K562 (cell line): ENCODE data around the gene SMARCA4. TPM values are rescaled to one million over a fixed set of nuclear protein-coding genes. Genes with fewer than 3 reads are reported as not detected.

Experiments used
- CHAMP1 ChIP-seq: fragments of 450-650 bp; IDR thresholded peaks from 2 replicates; pipeline ENCODE4 v1.6.1; 2016; ENCODE audit warnings: mild to moderate bottlenecking
- FUS ChIP-seq: fragments of 200-400 bp; formaldehyde crosslinking; optimal IDR thresholded peaks from 2 replicates; pipeline ENCODE3; 2017; ENCODE audit warnings: low read depth, low read length
- PML ChIP-seq: IDR thresholded peaks from 2 replicates; pipeline ENCODE4 v1.6.1; 2012; ENCODE audit warnings: low read length, inconsistent platforms
- POLR2H ChIP-seq: IDR thresholded peaks from 2 replicates; pipeline ENCODE4 v1.6.1; 2016; ENCODE audit warnings: missing genetic modification characterization, low read depth, mild to moderate bottlenecking, control low read depth, missing compliant biosample characterization, moderate library complexity
- RBFOX2 ChIP-seq: fragments of 200-400 bp; formaldehyde crosslinking; IDR thresholded peaks from 2 replicates; pipeline ENCODE4 v1.6.1; 2017; ENCODE audit warnings: low read depth, mild to moderate bottlenecking, low read length, moderate library complexity
- RFX1 ChIP-seq: fragments of 450-650 bp; IDR thresholded peaks from 2 replicates; pipeline ENCODE4 v1.6.1; 2016; ENCODE audit warnings: mild to moderate bottlenecking, moderate library complexity
- SUPT5H ChIP-seq: fragments of 450-650 bp; IDR thresholded peaks from 2 replicates; pipeline ENCODE4 v1.6.1; 2016
- USF1 ChIP-seq: sonication (generic); formaldehyde crosslinking; IDR thresholded peaks from 2 replicates; pipeline ENCODE4 v1.9.0; 2022; ENCODE audit warnings: mild to moderate bottlenecking, missing genetic modification reagents
- ZBTB7A ChIP-seq: IDR thresholded peaks from 2 replicates; pipeline ENCODE4 v1.6.1; 2011; ENCODE audit warnings: low read depth, mild to moderate bottlenecking, low read length, moderate library complexity, borderline replicate concordance; ENCODE audit not compliant: control insufficient read depth
- ZNF121 ChIP-seq: sonication (generic); formaldehyde crosslinking; conservative IDR thresholded peaks from 2 replicates; pipeline ENCODE4 v1.8.0; 2022; ENCODE audit warnings: missing genetic modification reagents
- polyA plus RNA-seq, 8 experiments: library from polyadenylated mRNA; depleted of rRNA in 4 of 8; stranded (reverse) in 5 of 8; unstranded in 3 of 8; fragments of >200 nt; fragmentation: Nextera tagmentation in 2 of 8; fragmentation: Illumina TruSeq in 1 of 8; extraction: Ambion mirVana in 2 of 8; extraction: Trizol in 1 of 8; gene quantifications; 2 replicates each; pipeline versions ENCODE4 v1.2.1 to v1.2.3, GENCODE V29; 2011 to 2014; ENCODE audit warnings: inconsistent platforms in 1 of 8, missing spikeins in 1 of 8
- total RNA-seq, 7 experiments: library from RNA; depleted of rRNA in 6 of 7; stranded (reverse); fragments of >200 nt in 6 of 7; fragmentation: Illumina TruSeq in 2 of 7; extraction: Trizol in 2 of 7; gene quantifications; 2 replicates each; pipeline versions ENCODE4 v1.2.1 to v1.2.3, GENCODE V29; 2011 to 2021; ENCODE audit warnings: low replicate concordance in 1 of 7
- TF ChIP-seq, protein P1 (sequence below), 2 experiments: IDR thresholded peaks; 2 replicates each; pipeline ENCODE4 v1.6.1; 2011; ENCODE audit warnings: borderline replicate concordance in 1 of 2, control low read depth in 1 of 2, low read depth in 1 of 2, low read length in 1 of 2, mild to moderate bottlenecking in 1 of 2, mixed read lengths in 1 of 2, moderate library complexity in 1 of 2; ENCODE audit not compliant: insufficient read depth in 1 of 2, insufficient read length in 1 of 2, poor library complexity in 1 of 2, severe bottlenecking in 1 of 2; ENCODE audit errors: extremely low read depth in 1 of 2
- TF ChIP-seq, protein P2 (sequence below), 2 experiments: fragments of 450-650 bp; conservative IDR thresholded peaks; 2 replicates each; pipeline ENCODE4 v1.6.1; 2017; ENCODE audit warnings: mild to moderate bottlenecking in 2 of 2, moderate library complexity in 2 of 2
- TF ChIP-seq, protein P3 (sequence below): fragments of 200-400 bp; formaldehyde crosslinking; IDR thresholded peaks from 2 replicates; pipeline ENCODE4 v1.6.1; 2017; ENCODE audit warnings: mild to moderate bottlenecking, low read depth, low read length, moderate library complexity
- TF ChIP-seq, protein P4 (sequence below), 2 experiments: fragments of 450-650 bp in 1 of 2; IDR thresholded peaks; 2 replicates each; pipeline ENCODE4 v1.6.1; 2011 to 2017; ENCODE audit warnings: low read depth in 2 of 2, antibody characterized with exemption in 1 of 2, borderline replicate concordance in 1 of 2, low read length in 1 of 2, mild to moderate bottlenecking in 1 of 2, mixed read lengths in 1 of 2; ENCODE audit not compliant: control insufficient read depth in 1 of 2

SMARCA4 gene
- total and polyA plus RNA-seq, 9 of the 15 experiments (the other 6 are each of a cell fraction or from before 2014, with no cell fraction given), result 19.3 to 207 (median 52.1) TPM

- TF ChIP-seq ZBTB7A, result no peak; the same call in 1 of the 2 replicates
- TF ChIP-seq RBFOX2, result peak; percentile 84
- TF ChIP-seq ZNF121, result no peak
- TF ChIP-seq, protein P1, sequence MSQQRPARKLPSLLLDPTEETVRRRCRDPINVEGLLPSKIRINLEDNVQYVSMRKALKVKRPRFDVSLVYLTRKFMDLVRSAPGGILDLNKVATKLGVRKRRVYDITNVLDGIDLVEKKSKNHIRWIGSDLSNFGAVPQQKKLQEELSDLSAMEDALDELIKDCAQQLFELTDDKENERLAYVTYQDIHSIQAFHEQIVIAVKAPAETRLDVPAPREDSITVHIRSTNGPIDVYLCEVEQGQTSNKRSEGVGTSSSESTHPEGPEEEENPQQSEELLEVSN (IDR thresholded peaks at IDR 0.05; ENCODE audit: borderline replicate concordance in 1 of 2, extremely low read depth in 1 of 2, insufficient read depth in 1 of 2, insufficient read length in 1 of 2, low read depth in 1 of 2, low read length in 1 of 2, poor library complexity in 1 of 2, severe bottlenecking in 1 of 2), result no peak
- TF ChIP-seq, protein P2, sequence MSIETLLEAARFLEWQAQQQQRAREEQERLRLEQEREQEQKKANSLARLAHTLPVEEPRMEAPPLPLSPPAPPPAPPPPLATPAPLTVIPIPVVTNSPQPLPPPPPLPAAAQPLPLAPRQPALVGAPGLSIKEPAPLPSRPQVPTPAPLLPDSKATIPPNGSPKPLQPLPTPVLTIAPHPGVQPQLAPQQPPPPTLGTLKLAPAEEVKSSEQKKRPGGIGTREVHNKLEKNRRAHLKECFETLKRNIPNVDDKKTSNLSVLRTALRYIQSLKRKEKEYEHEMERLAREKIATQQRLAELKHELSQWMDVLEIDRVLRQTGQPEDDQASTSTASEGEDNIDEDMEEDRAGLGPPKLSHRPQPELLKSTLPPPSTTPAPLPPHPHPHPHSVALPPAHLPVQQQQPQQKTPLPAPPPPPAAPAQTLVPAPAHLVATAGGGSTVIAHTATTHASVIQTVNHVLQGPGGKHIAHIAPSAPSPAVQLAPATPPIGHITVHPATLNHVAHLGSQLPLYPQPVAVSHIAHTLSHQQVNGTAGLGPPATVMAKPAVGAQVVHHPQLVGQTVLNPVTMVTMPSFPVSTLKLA (conservative IDR thresholded peaks at IDR 0.05), result no peak
- no peak for TF ChIP-seq POLR2H (tag)
- peak; percentile 13; the same call in 1 of the 2 replicates for TF ChIP-seq PML
- TF ChIP-seq USF1 (CRISPR knock-in tag), result no peak
- TF ChIP-seq, protein P3, sequence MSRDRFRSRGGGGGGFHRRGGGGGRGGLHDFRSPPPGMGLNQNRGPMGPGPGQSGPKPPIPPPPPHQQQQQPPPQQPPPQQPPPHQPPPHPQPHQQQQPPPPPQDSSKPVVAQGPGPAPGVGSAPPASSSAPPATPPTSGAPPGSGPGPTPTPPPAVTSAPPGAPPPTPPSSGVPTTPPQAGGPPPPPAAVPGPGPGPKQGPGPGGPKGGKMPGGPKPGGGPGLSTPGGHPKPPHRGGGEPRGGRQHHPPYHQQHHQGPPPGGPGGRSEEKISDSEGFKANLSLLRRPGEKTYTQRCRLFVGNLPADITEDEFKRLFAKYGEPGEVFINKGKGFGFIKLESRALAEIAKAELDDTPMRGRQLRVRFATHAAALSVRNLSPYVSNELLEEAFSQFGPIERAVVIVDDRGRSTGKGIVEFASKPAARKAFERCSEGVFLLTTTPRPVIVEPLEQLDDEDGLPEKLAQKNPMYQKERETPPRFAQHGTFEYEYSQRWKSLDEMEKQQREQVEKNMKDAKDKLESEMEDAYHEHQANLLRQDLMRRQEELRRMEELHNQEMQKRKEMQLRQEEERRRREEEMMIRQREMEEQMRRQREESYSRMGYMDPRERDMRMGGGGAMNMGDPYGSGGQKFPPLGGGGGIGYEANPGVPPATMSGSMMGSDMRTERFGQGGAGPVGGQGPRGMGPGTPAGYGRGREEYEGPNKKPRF, result no peak
- TF ChIP-seq CHAMP1, result no peak
- no peak for TF ChIP-seq FUS
- TF ChIP-seq SUPT5H, result peak; percentile 72
- TF ChIP-seq, protein P4, sequence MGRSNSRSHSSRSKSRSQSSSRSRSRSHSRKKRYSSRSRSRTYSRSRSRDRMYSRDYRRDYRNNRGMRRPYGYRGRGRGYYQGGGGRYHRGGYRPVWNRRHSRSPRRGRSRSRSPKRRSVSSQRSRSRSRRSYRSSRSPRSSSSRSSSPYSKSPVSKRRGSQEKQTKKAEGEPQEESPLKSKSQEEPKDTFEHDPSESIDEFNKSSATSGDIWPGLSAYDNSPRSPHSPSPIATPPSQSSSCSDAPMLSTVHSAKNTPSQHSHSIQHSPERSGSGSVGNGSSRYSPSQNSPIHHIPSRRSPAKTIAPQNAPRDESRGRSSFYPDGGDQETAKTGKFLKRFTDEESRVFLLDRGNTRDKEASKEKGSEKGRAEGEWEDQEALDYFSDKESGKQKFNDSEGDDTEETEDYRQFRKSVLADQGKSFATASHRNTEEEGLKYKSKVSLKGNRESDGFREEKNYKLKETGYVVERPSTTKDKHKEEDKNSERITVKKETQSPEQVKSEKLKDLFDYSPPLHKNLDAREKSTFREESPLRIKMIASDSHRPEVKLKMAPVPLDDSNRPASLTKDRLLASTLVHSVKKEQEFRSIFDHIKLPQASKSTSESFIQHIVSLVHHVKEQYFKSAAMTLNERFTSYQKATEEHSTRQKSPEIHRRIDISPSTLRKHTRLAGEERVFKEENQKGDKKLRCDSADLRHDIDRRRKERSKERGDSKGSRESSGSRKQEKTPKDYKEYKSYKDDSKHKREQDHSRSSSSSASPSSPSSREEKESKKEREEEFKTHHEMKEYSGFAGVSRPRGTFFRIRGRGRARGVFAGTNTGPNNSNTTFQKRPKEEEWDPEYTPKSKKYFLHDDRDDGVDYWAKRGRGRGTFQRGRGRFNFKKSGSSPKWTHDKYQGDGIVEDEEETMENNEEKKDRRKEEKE (IDR thresholded peaks at IDR 0.05; ENCODE audit: borderline replicate concordance in 1 of 2, control insufficient read depth in 1 of 2, low read depth in 2 of 2, low read length in 1 of 2), result 0 out of 4 replicates have a peak, but pooled peaks of 1 of the 2 experiments have one; percentile 56
- no peak for TF ChIP-seq RFX1
Observed at GRCh38 chr19:11105014-11105636, 144.3 kb downstream of the SMARCA4 start (continued).
